HG03354 (cell line): ENCODE measurements around the gene ZSWIM7.

Experiments
- ATAC-seq: cut with Tn5 transposase; IDR thresholded peaks from one replicate; pipeline ENCODE4 v1.9.1; 2021; ENCODE audit warnings: mild to moderate bottlenecking; ENCODE audit not compliant: unreplicated experiment, poor library complexity, severe bottlenecking

The ZSWIM7 gene

GRCh38 chr17:15963670-15964110 is 35.8 kb downstream of the ZSWIM7 start:
- ATAC-seq = no peak

GRCh38 chr17:15958484-15958854 is 41.0 kb downstream of the ZSWIM7 start:
- ATAC-seq = no peak

DNA sequence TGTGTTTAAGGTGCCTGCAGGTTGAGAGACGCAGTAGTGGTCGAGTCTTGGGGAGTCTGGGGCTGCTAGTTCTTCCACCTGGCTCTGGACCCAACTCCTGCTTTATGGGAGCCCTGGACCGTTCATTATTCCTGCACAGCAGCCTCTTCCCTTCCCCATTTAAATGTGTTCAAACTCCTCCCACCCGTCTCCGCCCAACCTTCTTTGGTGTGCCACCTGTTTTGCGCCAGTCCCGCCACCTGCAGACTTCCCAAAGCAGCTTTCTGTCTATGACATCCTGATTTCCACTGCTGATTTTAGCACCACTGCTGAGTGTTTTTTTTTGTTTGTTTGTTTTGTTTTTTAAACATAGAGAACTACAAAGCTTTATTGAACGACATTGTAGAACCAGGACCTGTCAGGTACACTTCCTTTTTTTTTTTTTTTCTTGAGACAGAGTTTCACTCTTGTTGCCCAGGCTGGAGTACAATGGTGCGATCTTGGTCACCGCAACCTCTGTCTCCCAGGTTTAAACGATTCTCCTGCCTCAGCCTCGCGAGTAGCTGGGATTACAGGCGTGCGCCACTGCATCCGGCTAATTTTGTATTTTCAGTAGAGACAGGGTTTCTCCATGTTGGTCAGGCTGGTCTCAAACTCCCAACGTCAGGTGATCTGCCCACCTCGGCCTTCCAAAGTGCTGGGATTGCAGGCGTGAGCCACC is 41.7 kb downstream of the ZSWIM7 start:
- no peak for ATAC-seq

DNA sequence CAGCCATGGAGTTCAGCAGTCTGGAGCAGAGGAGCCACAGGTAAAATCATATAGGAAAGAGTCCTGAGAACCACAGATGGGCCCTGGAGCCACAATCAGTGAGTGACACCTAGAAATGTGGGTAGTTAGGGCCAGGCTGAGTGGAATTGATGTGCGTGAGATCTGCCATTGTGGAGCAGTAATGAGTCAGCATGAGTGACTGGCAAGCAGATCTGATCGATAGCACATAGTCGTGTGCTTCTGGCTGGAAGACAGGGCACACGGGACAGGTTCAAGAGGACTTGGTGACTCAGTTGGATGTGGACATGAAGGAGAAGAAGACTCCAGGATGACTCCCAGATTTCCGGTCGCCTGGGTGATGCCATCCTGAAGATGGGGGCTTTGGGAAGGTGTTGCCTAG is 42.3 kb downstream of the ZSWIM7 start:
- ATAC-seq = no peak

DNA sequence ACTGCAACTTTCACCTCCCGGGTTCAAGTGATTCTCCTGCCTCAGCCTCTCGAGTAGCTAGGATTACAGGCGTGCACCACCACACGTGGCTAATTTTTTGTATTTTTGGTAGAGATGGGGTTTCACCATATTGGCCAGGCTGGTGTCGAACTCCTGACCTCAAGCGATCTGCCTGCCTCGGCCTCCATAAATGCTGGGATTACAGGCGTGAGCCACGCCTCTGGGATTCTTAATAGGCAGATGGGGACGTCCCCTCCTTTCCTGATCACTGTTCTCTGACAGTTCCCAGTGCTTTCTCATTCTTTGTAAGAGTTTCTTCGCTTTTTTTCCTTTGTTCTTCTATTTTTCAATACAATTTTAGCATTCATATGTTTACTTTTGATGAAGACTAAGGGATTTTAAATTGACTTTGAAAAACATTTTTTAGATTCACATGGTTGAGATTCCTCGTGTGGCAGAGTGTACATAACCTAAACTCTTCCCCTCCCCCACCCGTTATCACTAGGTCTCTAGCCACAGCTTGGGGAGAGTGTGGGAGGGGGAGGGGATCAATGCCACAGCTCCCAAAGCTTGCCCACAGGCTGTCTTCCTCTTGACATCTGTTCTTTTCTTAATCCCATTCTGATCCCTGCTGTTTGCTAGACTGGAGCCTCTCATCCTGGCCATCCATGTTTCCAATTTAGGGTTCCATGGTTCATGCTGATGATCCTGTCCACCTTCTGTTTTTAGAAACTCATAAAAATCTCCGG is 43.5 kb downstream of the ZSWIM7 start:
- ATAC-seq = no peak

DNA sequence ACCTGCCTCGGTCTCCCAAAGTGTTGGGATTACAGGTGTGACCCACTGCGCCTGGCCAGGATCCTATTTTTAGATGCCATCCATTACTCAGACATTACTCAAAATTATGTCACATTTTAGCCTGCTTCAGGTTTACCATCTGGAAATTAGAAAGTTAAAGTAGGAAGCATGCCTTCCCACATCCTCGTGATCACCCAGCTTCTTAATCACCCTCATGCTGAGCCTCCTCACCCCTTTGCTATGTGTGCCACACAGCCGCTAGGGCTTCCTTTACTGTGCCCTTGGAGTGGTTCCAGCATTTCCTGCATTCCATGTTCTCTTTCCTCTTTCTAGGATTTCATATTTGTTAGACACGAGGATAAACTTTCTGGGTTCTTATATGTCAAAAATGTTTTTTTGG is 45.3 kb downstream of the ZSWIM7 start:
- no peak for ATAC-seq

- ATAC-seq = no peak
Measured at GRCh38 chr17:15952916-15953790, 46.4 kb downstream of the ZSWIM7 start.

GRCh38 chr17:15952048-15952532 is 47.4 kb downstream of the ZSWIM7 start:
- ATAC-seq = no peak

DNA sequence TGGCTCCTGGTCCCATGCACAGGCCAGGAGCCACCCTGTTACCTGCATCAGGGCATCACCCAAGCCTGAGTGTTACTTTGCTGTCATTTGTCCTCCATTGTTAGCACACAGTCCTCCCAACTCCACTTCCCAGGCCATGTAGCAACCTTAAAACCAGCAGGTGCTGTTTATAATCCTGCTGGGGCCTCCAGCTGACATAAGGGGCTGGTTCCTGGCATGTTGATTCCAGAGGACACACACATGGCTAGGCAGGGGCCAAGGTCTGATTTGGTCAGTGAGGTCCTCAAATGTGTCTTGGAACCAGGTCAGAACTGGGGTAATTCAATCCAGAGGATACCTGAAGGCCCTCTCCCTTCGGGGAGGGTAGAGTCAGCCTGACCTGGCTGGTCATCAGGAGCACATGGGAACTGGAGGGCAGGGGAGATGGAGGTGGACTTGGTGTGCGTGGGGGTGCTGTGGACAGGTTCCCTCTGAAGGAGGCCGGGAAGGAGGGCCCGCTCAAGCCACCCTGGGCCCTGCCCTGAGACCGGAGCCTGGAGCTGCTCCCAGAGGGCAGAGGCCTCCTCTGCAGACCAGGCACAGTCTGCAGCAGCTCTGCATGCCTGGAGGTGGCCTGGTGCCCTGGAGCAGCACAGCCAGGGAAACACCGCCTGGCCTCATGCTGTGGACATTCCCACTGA is 48.0 kb downstream of the ZSWIM7 start:
- ATAC-seq = no peak

- no peak for ATAC-seq
Measured at GRCh38 chr17:15947976-15948752, 51.3 kb downstream of the ZSWIM7 start.

- ATAC-seq = no peak
Measured at GRCh38 chr17:15947271-15947670, 52.2 kb downstream of the ZSWIM7 start.

GRCh38 chr17:15946611-15947120 is 52.8 kb downstream of the ZSWIM7 start:
- ATAC-seq = no peak

- peak; percentile 9 for ATAC-seq
Measured at GRCh38 chr17:15945527-15946191, 53.8 kb downstream of the ZSWIM7 start.

GRCh38 chr17:15944759-15945526 is 54.6 kb downstream of the ZSWIM7 start, which contains the start of gene ADORA2B:
Gene ADORA2B (plus strand): TSS chr17:15945130. CDS start chr17:15945249, 119 bp downstream.
- peak; percentile 56 for ATAC-seq

DNA sequence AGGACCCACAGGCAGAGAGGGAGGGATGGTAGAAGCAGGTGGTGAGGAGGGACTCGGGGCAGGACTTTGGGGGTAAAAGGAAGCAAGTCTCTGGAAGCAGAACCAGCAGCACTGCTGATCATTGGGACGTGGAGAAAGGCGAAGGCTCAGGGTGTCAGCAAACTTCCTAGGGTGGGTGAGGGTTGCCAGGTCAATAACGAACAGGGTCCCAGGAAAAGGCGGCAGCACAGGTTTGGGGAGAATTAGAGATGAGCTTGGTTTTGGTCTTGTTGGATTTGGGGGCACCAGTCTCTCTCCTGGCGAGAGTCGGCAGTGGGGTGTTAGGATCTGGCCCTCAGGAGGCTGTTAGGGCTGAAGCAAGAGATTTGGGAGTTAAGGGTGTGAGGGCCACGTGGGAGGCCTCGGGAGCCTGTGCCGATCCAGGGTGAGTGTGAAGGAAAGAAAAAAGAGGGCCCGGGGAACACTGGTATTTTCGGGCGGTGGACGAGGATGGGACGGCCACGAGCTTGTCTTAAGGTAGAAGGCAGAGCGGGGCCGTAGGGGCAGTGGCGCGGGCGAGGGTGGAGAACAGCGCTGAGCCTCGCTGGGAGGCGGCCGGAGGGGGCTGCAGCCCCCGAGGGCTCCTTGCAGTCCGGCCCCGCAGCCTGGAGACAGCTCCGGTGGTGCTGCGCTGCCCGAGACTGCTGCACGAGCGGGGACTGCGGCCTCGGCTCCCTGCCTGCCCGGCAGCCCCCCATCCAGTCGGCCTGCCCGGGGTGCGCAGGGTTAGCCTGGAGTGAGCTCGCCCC is 55.3 kb downstream of the ZSWIM7 start:
- no peak for ATAC-seq

DNA sequence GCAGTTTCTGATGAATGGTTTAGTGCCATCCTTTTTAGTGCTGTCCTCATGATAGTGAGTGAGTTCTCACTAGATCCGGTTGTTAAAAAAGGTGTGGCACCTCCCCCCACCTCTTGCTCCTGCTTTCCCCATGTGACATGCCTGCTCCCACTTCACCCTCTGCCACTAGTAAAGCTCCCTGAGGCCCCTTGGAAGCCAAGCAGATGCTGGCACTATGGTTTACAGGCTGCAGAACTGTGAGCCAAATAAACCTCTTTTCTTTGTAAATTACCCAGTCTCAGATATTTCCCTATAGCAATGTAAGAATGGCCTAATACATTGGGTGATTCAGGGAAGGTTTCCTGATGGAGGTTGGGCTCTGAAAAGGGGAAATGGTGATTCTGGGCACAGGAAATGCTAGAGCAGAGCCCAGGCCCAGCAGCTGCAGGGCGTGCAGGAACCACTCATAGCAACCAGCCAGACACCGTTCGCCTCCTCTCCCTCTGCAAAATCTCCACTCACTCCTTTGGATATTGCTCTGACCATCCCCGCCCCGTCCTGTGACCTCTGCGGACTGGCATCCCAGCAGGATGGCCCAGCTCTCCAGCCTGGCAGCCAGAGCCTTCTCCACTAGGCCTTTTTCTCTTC is 57.2 kb downstream of the ZSWIM7 start:
- no peak for ATAC-seq
